ENCODE measurements around the gene EYA2. TPM values are rescaled to one million over a fixed set of nuclear protein-coding genes. Genes with fewer than 3 reads are reported as not detected.

Gene EYA2
- total RNA-seq, 1 experiment from 2014 or later: 0.25 TPM

DNA sequence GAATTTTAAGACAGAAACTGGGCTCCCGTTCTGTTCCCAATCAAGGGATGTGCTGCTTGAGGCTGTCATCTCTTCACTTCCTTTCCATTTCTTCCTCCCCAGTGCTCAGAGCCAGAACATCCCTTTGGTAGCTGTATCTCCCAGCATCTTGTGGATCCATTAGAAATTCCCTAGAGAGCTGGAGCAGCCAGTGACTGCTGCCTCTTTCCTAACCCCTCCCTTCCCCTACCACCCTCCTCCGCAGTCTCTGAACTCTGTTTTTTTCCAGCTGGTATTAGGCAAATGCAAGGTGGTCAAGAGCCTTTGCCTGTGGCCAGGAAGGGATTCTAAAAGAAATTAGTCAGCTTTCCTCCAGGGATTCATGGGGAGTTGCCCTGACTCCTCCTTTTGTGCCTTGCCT lies 208.0 kb downstream of the EYA2 start:
- Histone ChIP-seq H3K9me3 (peaks cover 12% of the 10 kb centered on the region), H3K27me3 (replicated peaks; ENCODE audit: control insufficient read depth, insufficient read depth, low read length) (no peaks in the 10 kb centered on the region), H3K4me3 (ENCODE audit: low read depth, low read length) (no peak overlapping the region), H3K36me3 (ENCODE audit: control insufficient read depth, insufficient read depth, low read length) (no peaks in the 10 kb centered on the region), H3K4me1 (no peaks in the 10 kb centered on the region)
- TF ChIP-seq, protein P1, sequence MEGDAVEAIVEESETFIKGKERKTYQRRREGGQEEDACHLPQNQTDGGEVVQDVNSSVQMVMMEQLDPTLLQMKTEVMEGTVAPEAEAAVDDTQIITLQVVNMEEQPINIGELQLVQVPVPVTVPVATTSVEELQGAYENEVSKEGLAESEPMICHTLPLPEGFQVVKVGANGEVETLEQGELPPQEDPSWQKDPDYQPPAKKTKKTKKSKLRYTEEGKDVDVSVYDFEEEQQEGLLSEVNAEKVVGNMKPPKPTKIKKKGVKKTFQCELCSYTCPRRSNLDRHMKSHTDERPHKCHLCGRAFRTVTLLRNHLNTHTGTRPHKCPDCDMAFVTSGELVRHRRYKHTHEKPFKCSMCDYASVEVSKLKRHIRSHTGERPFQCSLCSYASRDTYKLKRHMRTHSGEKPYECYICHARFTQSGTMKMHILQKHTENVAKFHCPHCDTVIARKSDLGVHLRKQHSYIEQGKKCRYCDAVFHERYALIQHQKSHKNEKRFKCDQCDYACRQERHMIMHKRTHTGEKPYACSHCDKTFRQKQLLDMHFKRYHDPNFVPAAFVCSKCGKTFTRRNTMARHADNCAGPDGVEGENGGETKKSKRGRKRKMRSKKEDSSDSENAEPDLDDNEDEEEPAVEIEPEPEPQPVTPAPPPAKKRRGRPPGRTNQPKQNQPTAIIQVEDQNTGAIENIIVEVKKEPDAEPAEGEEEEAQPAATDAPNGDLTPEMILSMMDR (IDR thresholded peaks at IDR 0.05; ENCODE audit: insufficient read depth in 1 of 2, low read depth in 1 of 2, low read length in 1 of 2, severe bottlenecking in 1 of 2, unreplicated experiment in 1 of 2): no peak
- Mint-ChIP-seq H3K9me3 (ENCODE audit: unreplicated experiment) (peaks cover 34% of the 10 kb centered on the region), H3K36me3 (ENCODE audit: insufficient read depth, unreplicated experiment) (no peaks in the 10 kb centered on the region), H3K4me1 (ENCODE audit: low read depth, unreplicated experiment) (no peaks in the 10 kb centered on the region), H3K27me3 (ENCODE audit: insufficient read depth, unreplicated experiment) (peaks cover 4% of the 10 kb centered on the region), H3K27ac (ENCODE audit: unreplicated experiment) (no peak overlapping the region), H3K4me3 (ENCODE audit: unreplicated experiment) (no peak overlapping the region)
- intact Hi-C loops (cut with micrococcal nuclease; ENCODE audit: unreplicated experiment): no loop called here
- no peak for DNase-seq
- BruUV-seq (replicated peaks): no TSS peak
- CTCF ChIA-PET: no interaction called here
- POLR2A ChIA-PET: no interaction called here

- BruUV-seq (replicated peaks): no TSS peak
- CTCF ChIA-PET: no interaction called here
Measured at GRCh38 chr20:47106786-47107185, 212.1 kb downstream of the EYA2 start.

GRCh38 chr20:47108994-47109393 lies 214.4 kb downstream of the EYA2 start:
- Mint-ChIP-seq H3K27me3 (ENCODE audit: insufficient read depth, unreplicated experiment) (no peaks in the 10 kb centered on the region), H3K27ac (ENCODE audit: unreplicated experiment) (no peak overlapping the region), H3K4me1 (ENCODE audit: low read depth, unreplicated experiment) (no peaks in the 10 kb centered on the region), H3K36me3 (ENCODE audit: insufficient read depth, unreplicated experiment) (no peaks in the 10 kb centered on the region), H3K9me3 (ENCODE audit: unreplicated experiment) (peaks cover 38% of the 10 kb centered on the region), H3K4me3 (ENCODE audit: unreplicated experiment) (no peak overlapping the region)
- BruUV-seq (replicated peaks): no TSS peak
- intact Hi-C loops (cut with micrococcal nuclease; ENCODE audit: unreplicated experiment): no loop called here
- Histone ChIP-seq H3K27me3 (replicated peaks; ENCODE audit: control insufficient read depth, insufficient read depth, low read length) (no peaks in the 10 kb centered on the region), H3K4me1 (no peaks in the 10 kb centered on the region), H3K9me3 (peaks cover 24% of the 10 kb centered on the region), H3K4me3 (ENCODE audit: low read depth, low read length) (no peak overlapping the region), H3K36me3 (ENCODE audit: control insufficient read depth, insufficient read depth, low read length) (no peaks in the 10 kb centered on the region)
- no peak for DNase-seq
- POLR2A ChIA-PET: no interaction called here
- CTCF ChIA-PET: no interaction called here
- TF ChIP-seq, protein P1 (IDR thresholded peaks at IDR 0.05; ENCODE audit: insufficient read depth in 1 of 2, low read depth in 1 of 2, low read length in 1 of 2, severe bottlenecking in 1 of 2, unreplicated experiment in 1 of 2): no peak

More at GRCh38 chr20:47106786-47107185, 212.1 kb downstream of the EYA2 start:
- no peaks in the 10 kb centered on the region for H3K27me3 ChIP-seq (replicated peaks; ENCODE audit: control insufficient read depth, insufficient read depth, low read length)
- POLR2A ChIA-PET: no interaction called here
- H3K4me1 ChIP-seq: no peaks in the 10 kb centered on the region
- H3K36me3 Mint-ChIP-seq (ENCODE audit: insufficient read depth, unreplicated experiment): no peaks in the 10 kb centered on the region
- H3K27ac Mint-ChIP-seq (ENCODE audit: unreplicated experiment): no peak overlapping the region
- peaks cover 55% of the 10 kb centered on the region for H3K9me3 Mint-ChIP-seq (ENCODE audit: unreplicated experiment)
- H3K36me3 ChIP-seq (ENCODE audit: control insufficient read depth, insufficient read depth, low read length): no peaks in the 10 kb centered on the region
- DNase-seq: no peak
- no peaks in the 10 kb centered on the region for H3K27me3 Mint-ChIP-seq (ENCODE audit: insufficient read depth, unreplicated experiment)
- no peaks in the 10 kb centered on the region for H3K4me1 Mint-ChIP-seq (ENCODE audit: low read depth, unreplicated experiment)
- H3K9me3 ChIP-seq: peaks cover 28% of the 10 kb centered on the region
- TF ChIP-seq, protein P1 (IDR thresholded peaks at IDR 0.05; ENCODE audit: insufficient read depth in 1 of 2, low read depth in 1 of 2, low read length in 1 of 2, severe bottlenecking in 1 of 2, unreplicated experiment in 1 of 2): no peak
- H3K4me3 Mint-ChIP-seq (ENCODE audit: unreplicated experiment): no peak overlapping the region
- intact Hi-C loops (cut with micrococcal nuclease; ENCODE audit: unreplicated experiment): no loop called here
- H3K4me3 ChIP-seq (ENCODE audit: low read depth, low read length): no peak overlapping the region

Measured in Caco-2 (cell line).